Adrenal gland (tissue), 5 donors: ENCODE results near the gene PRX.

Source experiments
- POLR2A ChIP-seq, 2 donors: fragments of 450-650 bp; IDR thresholded peaks; one replicate each; pipeline ENCODE4 v1.6.1; 2017; ENCODE audit warnings: antibody characterized with exemption in 2 of 2, mild to moderate bottlenecking in 2 of 2, moderate library complexity in 1 of 2
- TF ChIP-seq, protein P1 (sequence below), 6 experiments: fragments of 450-650 bp in 4 of 6; fragments of 200-600 bp in 2 of 6; sonication (generic) in 1 of 6; IDR thresholded peaks; 1 replicate in 5 of 6; 2 replicates in 1 of 6; pipeline versions ENCODE4 v1.5.1 to v1.8.0; 2016 to 2021; ENCODE audit warnings: antibody characterized with exemption in 6 of 6, mild to moderate bottlenecking in 2 of 6, moderate library complexity in 1 of 6
- donor health status: DM: no; HTN: no; CAD: no.

DNA sequence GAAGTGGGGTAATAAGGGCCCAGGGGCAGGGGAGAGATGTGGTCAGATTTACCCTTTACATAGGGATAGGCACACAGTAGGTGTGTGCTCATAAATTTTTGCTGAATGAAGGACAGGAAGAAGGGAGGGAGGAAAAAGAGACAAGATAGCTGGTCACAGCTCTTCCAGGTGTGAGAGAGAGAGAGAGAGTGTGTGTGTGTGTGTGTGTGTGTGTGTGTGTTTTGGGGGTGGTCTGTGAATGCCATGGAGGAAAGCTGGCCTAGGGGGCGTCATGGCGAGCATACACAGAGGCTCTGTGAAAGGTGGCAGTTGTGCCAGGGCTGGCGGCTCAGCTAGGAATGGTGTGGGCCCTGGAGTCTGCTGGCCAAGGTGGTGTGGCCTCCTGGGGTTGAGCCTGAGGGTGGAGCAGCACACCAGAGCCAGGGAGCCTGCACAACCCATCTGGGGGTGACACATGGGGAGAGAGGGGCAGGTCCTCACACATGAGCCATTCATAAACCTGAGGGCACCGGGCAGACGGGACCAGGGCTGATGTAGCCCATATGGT lies 6.0 kb upstream of the PRX start:
- TF ChIP-seq, protein P1, sequence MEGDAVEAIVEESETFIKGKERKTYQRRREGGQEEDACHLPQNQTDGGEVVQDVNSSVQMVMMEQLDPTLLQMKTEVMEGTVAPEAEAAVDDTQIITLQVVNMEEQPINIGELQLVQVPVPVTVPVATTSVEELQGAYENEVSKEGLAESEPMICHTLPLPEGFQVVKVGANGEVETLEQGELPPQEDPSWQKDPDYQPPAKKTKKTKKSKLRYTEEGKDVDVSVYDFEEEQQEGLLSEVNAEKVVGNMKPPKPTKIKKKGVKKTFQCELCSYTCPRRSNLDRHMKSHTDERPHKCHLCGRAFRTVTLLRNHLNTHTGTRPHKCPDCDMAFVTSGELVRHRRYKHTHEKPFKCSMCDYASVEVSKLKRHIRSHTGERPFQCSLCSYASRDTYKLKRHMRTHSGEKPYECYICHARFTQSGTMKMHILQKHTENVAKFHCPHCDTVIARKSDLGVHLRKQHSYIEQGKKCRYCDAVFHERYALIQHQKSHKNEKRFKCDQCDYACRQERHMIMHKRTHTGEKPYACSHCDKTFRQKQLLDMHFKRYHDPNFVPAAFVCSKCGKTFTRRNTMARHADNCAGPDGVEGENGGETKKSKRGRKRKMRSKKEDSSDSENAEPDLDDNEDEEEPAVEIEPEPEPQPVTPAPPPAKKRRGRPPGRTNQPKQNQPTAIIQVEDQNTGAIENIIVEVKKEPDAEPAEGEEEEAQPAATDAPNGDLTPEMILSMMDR (IDR thresholded peaks at IDR 0.05): no peak
- TF ChIP-seq POLR2A (IDR thresholded peaks at IDR 0.05): no peak
